ENCODE data around the gene CARNS1.

GRCh38 chr11:67463186-67463585 is 47.7 kb downstream of the CARNS1 start:
- TF ChIP-seq CTCF (IDR thresholded peaks at IDR 0.05) (no peak), POLR2AphosphoS5 (IDR thresholded peaks at IDR 0.05) (no peak), POLR2A (IDR thresholded peaks at IDR 0.05) (no peak), EP300 (IDR thresholded peaks at IDR 0.05) (no peak)

Measured in stomach (tissue), 4 donors.